Measurements from ENCODE around the gene SMIM9. TPM values are rescaled to one million over a fixed set of nuclear protein-coding genes. Genes with fewer than 3 reads are reported as not detected.

SMIM9 gene
- total and polyA plus RNA-seq, 7 donors: 2.3 TPM; not detected in 6

DNA sequence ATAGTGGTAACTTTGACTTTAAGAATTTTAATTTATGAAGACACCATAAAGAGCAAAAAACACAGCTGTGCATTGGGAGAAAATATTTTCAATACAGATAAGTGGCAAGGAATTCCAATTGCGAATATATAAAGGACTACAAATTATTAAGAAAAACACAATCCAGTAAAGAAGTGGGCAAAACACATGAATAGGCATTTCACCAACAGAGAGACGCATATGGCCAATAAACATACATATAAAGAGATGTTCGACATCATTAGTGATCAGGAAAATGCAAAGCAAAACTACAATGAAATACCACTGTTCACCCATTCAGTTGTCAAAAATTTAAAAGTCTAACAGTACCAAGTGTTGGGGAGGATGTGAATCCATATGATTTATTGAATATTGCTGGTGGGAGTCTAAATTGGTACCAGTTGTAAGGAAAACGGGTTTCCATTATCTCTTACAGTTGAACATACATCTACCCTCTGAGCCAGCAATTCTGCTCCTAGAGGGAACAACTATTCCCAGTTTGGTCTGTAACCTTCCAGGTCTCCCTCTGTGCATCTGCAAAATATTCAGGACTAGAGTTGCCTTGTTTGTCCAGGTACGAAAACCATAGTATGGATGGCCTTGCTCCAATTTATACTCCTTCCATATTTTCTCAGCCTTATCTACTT, 27.5 kb downstream of the SMIM9 start:
- no peak for DNase-seq
- peaks cover 0 to 13% (median 2%) of the 10 kb centered on the region in 4 donors for H3K4me1 ChIP-seq
- TF ChIP-seq CTCF (IDR thresholded peaks at IDR 0.05) (no peak), POLR2A (IDR thresholded peaks at IDR 0.05) (no peak), EP300 (IDR thresholded peaks at IDR 0.05) (no peak), POLR2AphosphoS5 (IDR thresholded peaks at IDR 0.05) (no peak)
- intact Hi-C loops (cut with DNase I): no loop called here
- no peaks in the 10 kb centered on the region for H3K36me3 ChIP-seq
- no peaks in the 10 kb centered on the region for H3K27me3 ChIP-seq
- no peak overlapping the region for H3K4me3 ChIP-seq
- no peaks in the 10 kb centered on the region for H3K9me3 ChIP-seq
- no peak overlapping the region for H3K27ac ChIP-seq
- WGBS, 2 donors: 95 to 97% methylated on average over 5 of the region's 5 CpGs

- Histone ChIP-seq H3K4me1 (peaks cover 0 to 13% (median 2%) of the 10 kb centered on the region in 4 donors), H3K36me3 (no peaks in the 10 kb centered on the region), H3K4me3 (peak overlapping the region; percentile 48 to 69 (median 67)), H3K27ac (peak overlapping the region; percentile 80 to 83 (median 82)), H3K27me3 (no peaks in the 10 kb centered on the region), H3K9me3 (no peaks in the 10 kb centered on the region)
- no peak for DNase-seq
- intact Hi-C loops (cut with DNase I): no loop called here
- TF ChIP-seq POLR2AphosphoS5 (IDR thresholded peaks at IDR 0.05): no peak
- no peak for TF ChIP-seq POLR2A (IDR thresholded peaks at IDR 0.05)
- WGBS, 2 donors: 2 to 10% methylated on average over 13 of the region's 13 CpGs
Observed at GRCh38 chrX:154805696-154806091, 28.8 kb downstream of the SMIM9 start.

DNA sequence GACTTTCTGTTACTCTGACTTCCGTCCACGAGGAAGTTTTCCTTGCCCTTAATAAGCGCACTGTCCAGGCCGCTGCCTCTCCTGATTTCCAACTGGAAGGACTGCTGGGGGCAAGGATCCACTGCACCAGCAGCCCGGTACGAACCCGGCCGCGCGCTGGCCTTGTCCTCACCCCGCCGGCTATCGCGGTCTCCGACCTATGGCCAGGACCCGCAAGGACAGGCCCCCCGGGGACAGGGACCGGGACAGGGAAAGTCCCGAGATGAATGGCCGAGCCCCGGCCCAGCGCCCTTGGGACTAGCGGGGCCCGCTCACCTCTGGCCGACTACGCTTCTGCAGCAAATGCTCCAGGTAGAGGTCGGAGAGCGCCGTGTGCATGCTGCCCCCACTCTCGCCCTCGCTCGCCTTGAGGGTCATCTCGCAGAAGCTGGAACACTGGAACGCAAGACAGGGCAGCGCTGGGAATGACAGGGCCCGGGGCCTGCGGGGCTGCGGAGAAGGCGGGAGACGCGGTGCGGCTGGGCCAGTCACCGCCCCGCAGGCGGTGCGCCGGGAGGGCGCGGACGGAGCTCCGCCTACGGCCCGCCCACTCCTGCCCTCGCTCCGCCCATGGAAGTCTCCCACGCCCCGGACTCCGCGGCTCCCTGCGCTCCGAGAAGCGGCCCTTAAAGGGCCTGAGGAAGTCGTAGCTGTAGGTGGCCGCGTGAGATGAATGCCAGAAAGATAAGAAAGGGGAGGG, 29.3 kb downstream of the SMIM9 start, which contains the start of gene MPP1:
Gene MPP1 (minus strand): TSS at position 529 of the 739 bp plus-strand sequence. CDS start 112 bp downstream, at position 417.
- Histone ChIP-seq H3K9me3 (no peaks in the 10 kb centered on the region), H3K36me3 (no peaks in the 10 kb centered on the region), H3K4me3 (peak within 1 kb of the TSS; percentile 48 to 69 (median 67)), H3K4me1 (peaks cover 0 to 17% (median 6%) of the 10 kb centered on the region in 4 donors), H3K27ac (peak within 1 kb of the TSS; percentile 80 to 83 (median 82)), H3K27me3 (no peaks in the 10 kb centered on the region)
- TF ChIP-seq POLR2A (IDR thresholded peaks at IDR 0.05) (peak; percentile 29 to 36), CTCF (IDR thresholded peaks at IDR 0.05) (no peak), EP300 (IDR thresholded peaks at IDR 0.05) (no peak), POLR2AphosphoS5 (IDR thresholded peaks at IDR 0.05) (peak; percentile 34 to 64 (median 52))
- whole genome bisulfite sequencing, 2 donors: 0 to 1% methylated on average over 65 of the region's 65 CpGs
- DNase-seq: peak; percentile 87
- intact Hi-C loops (cut with DNase I): loop anchor here (5.0 kb wide), 1 partner anchor 43 kb away; the partner anchor contains the start of gene DKC1

DNA sequence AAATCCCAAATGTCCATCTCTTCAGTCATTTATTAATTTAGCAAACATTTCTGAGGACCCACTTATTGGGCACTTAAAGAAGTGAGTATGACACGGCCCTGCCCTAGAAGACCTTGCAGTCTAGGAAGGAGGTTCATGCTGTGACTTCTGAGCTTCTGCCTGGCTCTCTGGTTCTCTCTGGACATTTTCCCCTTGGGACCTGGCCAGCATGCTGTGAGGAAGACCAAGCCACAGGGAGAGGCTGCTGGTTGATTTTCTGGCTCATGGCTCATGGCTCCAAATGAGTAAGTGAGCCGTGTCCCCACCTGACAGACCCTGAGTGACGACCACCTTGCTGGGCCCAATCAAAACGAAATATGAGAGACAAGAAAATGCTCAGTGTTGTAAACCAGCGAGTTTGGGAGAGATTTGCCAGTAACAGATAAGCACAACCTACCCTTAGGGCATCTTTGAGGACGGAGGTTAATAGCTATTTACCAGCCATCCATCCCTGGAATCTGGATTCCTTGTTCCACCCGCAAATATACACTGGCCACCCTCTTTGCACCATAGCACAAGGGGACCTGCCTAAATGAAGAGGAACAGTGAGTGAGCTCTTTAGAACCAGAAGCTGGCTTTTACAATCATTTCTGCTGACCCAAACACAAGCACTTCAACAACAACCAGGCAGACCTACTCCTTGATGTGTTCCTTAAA, 30.1 kb downstream of the SMIM9 start:
- Histone ChIP-seq H3K9me3 (no peaks in the 10 kb centered on the region), H3K4me1 (peaks cover 0 to 24% (median 13%) of the 10 kb centered on the region in 4 donors), H3K36me3 (no peaks in the 10 kb centered on the region), H3K27ac (peak overlapping the region; percentile 80 to 83 (median 82)), H3K27me3 (no peaks in the 10 kb centered on the region), H3K4me3 (peak overlapping the region; percentile 48 to 69 (median 67))
- intact Hi-C loops (cut with DNase I): loop anchor here (5.0 kb wide), 1 partner anchor 42 kb away; the partner anchor contains the start of gene DKC1
- no peak for DNase-seq
- 24 to 40% methylated on average over 7 of the region's 7 CpGs for WGBS, 2 donors
- no peak for TF ChIP-seq EP300 (IDR thresholded peaks at IDR 0.05)
- no peak for TF ChIP-seq CTCF (IDR thresholded peaks at IDR 0.05)
- TF ChIP-seq POLR2AphosphoS5 (IDR thresholded peaks at IDR 0.05): no peak
- TF ChIP-seq POLR2A (IDR thresholded peaks at IDR 0.05): no peak

All from sigmoid colon (tissue), 7 donors.